ENCODE results near the gene GIPR. TPM values are rescaled to one million over a fixed set of nuclear protein-coding genes. Genes with fewer than 3 reads are reported as not detected.

The GIPR gene
- total RNA-seq, 1 experiment from 2014 or later: 0.72 TPM

DNA sequence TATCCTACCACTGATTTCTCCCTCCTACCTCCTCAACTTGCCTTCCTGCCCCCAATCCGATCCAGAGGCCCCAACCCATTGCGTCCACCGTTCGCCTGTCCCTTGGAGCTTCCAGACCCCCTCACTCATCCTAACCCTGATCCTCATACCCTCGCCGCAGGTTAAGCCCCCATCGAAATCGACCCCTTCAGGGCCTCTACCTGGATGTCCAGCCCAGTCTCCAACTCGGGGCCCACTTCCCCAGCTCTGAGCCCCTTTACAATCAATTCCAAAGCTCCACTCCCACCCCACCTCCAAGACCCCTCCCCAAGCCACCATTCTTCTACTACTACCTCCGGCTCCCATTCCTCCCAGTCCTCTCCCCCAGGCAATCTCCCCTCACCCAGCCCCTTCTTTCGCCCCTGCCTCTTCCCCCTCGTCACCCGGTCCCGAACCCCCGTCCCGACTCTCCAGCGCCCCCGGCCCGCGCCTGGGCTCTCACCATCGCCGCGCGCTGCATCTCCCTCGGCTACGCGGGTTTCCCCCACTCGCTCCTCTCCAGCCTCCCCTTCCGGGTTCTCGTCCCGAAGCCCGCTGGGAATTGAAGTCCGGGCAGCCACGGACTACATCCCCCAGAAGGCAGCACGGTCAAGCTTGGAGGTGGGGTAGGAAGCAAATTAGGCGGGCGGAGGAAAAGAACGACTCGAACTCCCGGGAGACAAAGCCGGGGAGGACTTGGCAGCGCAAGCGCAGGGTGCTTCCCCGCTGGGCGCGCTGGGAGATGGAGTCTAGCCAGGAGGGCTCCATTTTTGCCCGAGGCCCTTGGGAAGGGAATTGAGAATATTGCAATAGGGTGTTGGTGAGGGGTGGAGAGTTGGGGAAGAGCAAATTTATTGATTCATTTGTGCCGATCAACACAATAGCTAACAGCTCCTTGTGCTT, 62.6 kb downstream of the GIPR start, which contains the start of gene FBXO46:
Gene FBXO46 (minus strand): TSS at position 529 of the 921 bp plus-strand sequence. CDS start 17,401 bp downstream, outside the sequence.
- peak; percentile 88 for DNase-seq (ENCODE audit: low spot score)

Other genes with a start within 250 kb of the GIPR start
- 45.5 and 60.2 TPM in 2 replicates for gene ERCC1, start 244.3 kb upstream of the GIPR start, total RNA-seq (2014; rRNA removed; shearing (Covaris generic))
- 0.17 TPM in 1 of 2 replicates, not detected in the other for gene FOSB, start 200.2 kb upstream of the GIPR start, total RNA-seq (2014; rRNA removed; shearing (Covaris generic))
- 3.4 and 7.7 TPM in 2 replicates for gene RTN2, start 171.2 kb upstream of the GIPR start, total RNA-seq (2014; rRNA removed; shearing (Covaris generic))
- gene PPM1N, start 169.8 kb upstream of the GIPR start, total RNA-seq (2014; rRNA removed; shearing (Covaris generic)): 0.31 and 3.6 TPM in 2 replicates
- gene VASP, start 160.7 kb upstream of the GIPR start, total RNA-seq (2014; rRNA removed; shearing (Covaris generic)): 54.7 and 64.6 TPM in 2 replicates
- gene OPA3, start 83.4 kb upstream of the GIPR start, total RNA-seq (2014; rRNA removed; shearing (Covaris generic)): 4.0 and 8.6 TPM in 2 replicates
- gene GPR4, start 66.0 kb upstream of the GIPR start, total RNA-seq (2014; rRNA removed; shearing (Covaris generic)): not detected in 2 replicates
- gene EML2, start 28.8 kb upstream of the GIPR start, total RNA-seq (2014; rRNA removed; shearing (Covaris generic)): 4.2 and 4.4 TPM in 2 replicates
- gene SNRPD2, start 23.7 kb downstream of the GIPR start, total RNA-seq (2014; rRNA removed; shearing (Covaris generic)): 260 and 319 TPM in 2 replicates
- 5.1 and 8.2 TPM in 2 replicates for gene QPCTL, start 24.4 kb downstream of the GIPR start, total RNA-seq (2014; rRNA removed; shearing (Covaris generic))
- gene FBXO46, start 62.7 kb downstream of the GIPR start, total RNA-seq (2014; rRNA removed; shearing (Covaris generic)): 2.4 and 3.0 TPM in 2 replicates
- gene MEIOSIN, start 65.2 kb downstream of the GIPR start, total RNA-seq (2014; rRNA removed; shearing (Covaris generic)): not detected in 2 replicates
- 9.5 and 14.5 TPM in 2 replicates for gene SIX5, start 101.0 kb downstream of the GIPR start, total RNA-seq (2014; rRNA removed; shearing (Covaris generic))
- gene DMPK, start 114.3 kb downstream of the GIPR start, total RNA-seq (2014; rRNA removed; shearing (Covaris generic)): 25.1 and 30.5 TPM in 2 replicates
- 14.8 and 27.0 TPM in 2 replicates for gene DMWD, start 124.6 kb downstream of the GIPR start, total RNA-seq (2014; rRNA removed; shearing (Covaris generic))
- gene RSPH6A, start 147.1 kb downstream of the GIPR start, total RNA-seq (2014; rRNA removed; shearing (Covaris generic)): not detected in 2 replicates
- 18.6 and 25.5 TPM in 2 replicates for gene SYMPK, start 194.9 kb downstream of the GIPR start, total RNA-seq (2014; rRNA removed; shearing (Covaris generic))
- gene FOXA3, start 196.1 kb downstream of the GIPR start, total RNA-seq (2014; rRNA removed; shearing (Covaris generic)): not detected in 2 replicates
- gene IRF2BP1, start 217.9 kb downstream of the GIPR start, total RNA-seq (2014; rRNA removed; shearing (Covaris generic)): 16.2 and 24.6 TPM in 2 replicates
- 0.48 and 1.1 TPM in 2 replicates for gene MYPOP, start 234.4 kb downstream of the GIPR start, total RNA-seq (2014; rRNA removed; shearing (Covaris generic))
- gene NANOS2, start 246.6 kb downstream of the GIPR start, total RNA-seq (2014; rRNA removed; shearing (Covaris generic)): not detected in 2 replicates

All from A172 (cell line).